ENCODE measurements around the gene CANT1.

CANT1 gene

GRCh38 chr17:79006046-79006445 lies 3.5 kb downstream of the CANT1 start:
- Histone ChIP-seq H3K9me3 (ENCODE audit: control insufficient read depth, low read length) (no peaks in the 10 kb centered on the region), H3K36me3 (ENCODE audit: control insufficient read depth, insufficient read depth, low read length) (peaks cover 21% of the 10 kb centered on the region), H3K4me3 (ENCODE audit: extremely low read depth, insufficient read depth, low read length, poor library complexity, severe bottlenecking) (no peak overlapping the region), H3K27ac (ENCODE audit: low read depth, low read length, severe bottlenecking) (no peak overlapping the region), H3K4me1 (ENCODE audit: control insufficient read depth, insufficient read depth, low read length, poor library complexity, severe bottlenecking) (no peaks in the 10 kb centered on the region)
- WGBS, 2 experiments (ENCODE audit: insufficient coverage in 2 of 2), result 87 to 91% methylated on average over 7 to 8 of the region's 8 CpGs

DNA sequence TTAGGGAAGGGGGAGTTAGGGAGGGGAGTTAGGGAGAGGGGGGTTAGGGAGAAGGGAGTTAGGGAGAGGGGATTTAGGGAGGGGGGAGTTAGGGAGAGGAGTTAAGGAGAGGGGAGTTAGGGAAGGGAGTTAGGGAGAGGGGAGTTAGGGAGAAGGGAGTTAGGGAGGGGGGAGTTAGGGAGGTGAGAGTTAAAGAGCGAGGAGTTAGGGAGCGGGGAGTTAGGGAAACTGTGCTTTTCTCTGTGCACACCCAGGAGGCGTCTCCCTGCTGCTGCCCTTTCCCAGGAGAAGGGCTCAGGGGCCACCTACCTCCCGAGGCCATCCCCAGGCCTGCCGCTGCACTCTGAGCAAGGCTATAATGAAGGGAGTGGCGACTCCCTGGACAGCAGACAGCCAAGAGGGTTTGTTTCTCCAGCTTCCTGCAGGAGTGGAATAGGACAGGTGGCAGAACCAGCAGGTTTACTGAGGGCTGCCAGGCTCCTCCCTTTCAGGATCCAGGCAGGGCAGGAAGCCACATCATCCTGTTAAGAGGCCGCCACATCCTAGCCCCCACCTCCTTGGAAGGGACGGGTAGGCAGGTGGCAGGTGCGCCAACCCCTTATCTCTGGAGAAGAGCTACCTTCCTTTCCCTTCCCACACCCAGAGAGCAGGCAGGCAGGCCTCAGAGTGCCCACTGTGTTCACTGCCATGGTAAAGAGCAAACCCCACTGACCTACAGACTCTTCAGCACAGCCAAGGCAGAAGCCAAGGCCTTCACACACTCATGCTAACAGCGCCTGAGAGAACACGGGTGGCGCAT lies 4.3 kb downstream of the CANT1 start:
- Histone ChIP-seq H3K36me3 (ENCODE audit: control insufficient read depth, insufficient read depth, low read length) (peaks cover 25% of the 10 kb centered on the region), H3K27ac (ENCODE audit: low read depth, low read length, severe bottlenecking) (no peak overlapping the region), H3K9me3 (ENCODE audit: control insufficient read depth, low read length) (no peaks in the 10 kb centered on the region), H3K4me1 (ENCODE audit: control insufficient read depth, insufficient read depth, low read length, poor library complexity, severe bottlenecking) (no peaks in the 10 kb centered on the region), H3K4me3 (ENCODE audit: extremely low read depth, insufficient read depth, low read length, poor library complexity, severe bottlenecking) (no peak overlapping the region)
- 94 to 99% methylated on average over 8 to 9 of the region's 12 CpGs for WGBS, 2 experiments (ENCODE audit: insufficient coverage in 2 of 2)

DNA sequence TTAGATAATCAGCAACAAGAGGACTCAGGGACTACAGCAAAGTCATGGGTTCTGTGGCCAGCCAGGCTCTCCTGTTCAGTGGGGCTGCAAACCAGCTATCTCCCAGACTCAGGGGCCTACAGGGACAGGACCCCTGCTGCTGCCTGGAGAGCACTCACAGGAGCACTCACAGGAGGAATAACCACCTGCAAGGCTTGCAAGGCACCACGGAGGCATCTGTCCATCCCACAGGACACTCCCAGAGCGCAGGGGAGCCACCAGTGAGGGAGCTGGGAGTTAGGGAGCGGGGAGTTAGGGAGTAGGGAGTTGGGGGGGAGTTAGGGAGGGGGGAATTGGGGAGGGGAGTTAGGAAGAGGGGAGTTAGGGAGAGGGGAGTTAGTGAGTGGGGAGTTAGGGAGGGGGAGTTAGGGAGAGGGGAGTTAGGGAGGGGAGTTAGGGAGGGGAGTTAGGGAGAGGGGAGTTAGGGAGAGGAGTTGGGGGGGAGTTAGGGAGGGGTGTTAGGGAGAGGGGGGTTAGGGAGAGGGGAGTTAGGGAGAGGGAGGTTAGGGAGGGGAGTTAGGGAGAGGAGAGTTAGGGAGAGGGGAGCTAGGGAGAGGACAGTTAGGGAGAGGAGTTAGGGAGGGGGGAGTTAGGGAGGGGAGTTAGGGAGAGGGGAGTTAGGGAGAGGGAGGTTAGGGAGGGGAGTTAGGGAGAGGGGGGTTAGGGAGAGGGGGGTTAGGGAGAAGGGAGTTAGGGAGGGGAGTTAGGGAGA lies 5.7 kb downstream of the CANT1 start:
- no peak overlapping the region for H3K27ac ChIP-seq (ENCODE audit: low read depth, low read length, severe bottlenecking)
- peaks cover 30% of the 10 kb centered on the region for H3K36me3 ChIP-seq (ENCODE audit: control insufficient read depth, insufficient read depth, low read length)
- no peaks in the 10 kb centered on the region for H3K9me3 ChIP-seq (ENCODE audit: control insufficient read depth, low read length)
- no peaks in the 10 kb centered on the region for H3K4me1 ChIP-seq (ENCODE audit: control insufficient read depth, insufficient read depth, low read length, poor library complexity, severe bottlenecking)
- WGBS, 2 experiments (ENCODE audit: insufficient coverage in 2 of 2), result 14 to 65% methylated on average over 1 to 3 of the region's 3 CpGs
- H3K4me3 ChIP-seq (ENCODE audit: extremely low read depth, insufficient read depth, low read length, poor library complexity, severe bottlenecking), result no peak overlapping the region

DNA sequence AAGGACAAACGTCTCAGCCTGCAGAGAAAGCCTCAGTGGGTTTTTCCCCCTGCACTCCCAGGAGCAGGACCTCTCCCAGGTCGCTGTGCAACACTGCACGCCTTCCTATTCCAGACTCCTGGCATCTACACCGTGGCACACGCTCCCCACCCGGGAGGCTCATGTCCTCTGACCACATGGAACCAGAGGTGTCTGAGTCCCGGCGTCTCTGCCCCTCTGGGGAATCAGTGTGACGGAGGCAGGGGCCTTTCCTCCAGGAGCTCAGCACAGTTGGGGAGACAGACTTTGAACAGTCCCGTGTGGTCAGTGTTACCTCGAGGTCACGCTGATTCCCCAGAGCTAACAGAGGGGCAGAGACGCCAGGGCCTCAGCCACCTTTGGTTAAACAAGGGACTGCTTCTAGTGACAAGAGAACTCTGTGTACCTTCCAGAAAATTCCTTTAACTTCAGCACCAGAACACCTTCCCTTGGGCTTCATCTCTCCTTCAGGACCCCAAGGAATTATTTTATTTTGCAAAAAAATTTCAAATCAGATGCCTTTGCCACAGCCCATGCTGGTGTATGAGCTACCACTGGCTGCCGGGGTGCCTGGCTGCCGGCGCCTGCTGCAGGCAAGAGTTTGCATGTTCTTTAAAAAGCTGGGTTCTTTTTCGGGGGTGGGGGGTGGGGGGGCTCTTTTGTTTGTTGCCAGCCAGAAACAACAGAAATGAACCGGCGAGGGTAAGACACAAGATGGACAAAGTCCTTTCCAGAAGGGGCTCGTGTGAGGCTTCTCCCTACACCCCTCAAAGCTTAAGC lies 6.6 kb downstream of the CANT1 start:
- Histone ChIP-seq H3K27ac (ENCODE audit: low read depth, low read length, severe bottlenecking) (no peak overlapping the region), H3K4me3 (ENCODE audit: extremely low read depth, insufficient read depth, low read length, poor library complexity, severe bottlenecking) (no peak overlapping the region), H3K4me1 (ENCODE audit: control insufficient read depth, insufficient read depth, low read length, poor library complexity, severe bottlenecking) (no peaks in the 10 kb centered on the region), H3K36me3 (ENCODE audit: control insufficient read depth, insufficient read depth, low read length) (peaks cover 35% of the 10 kb centered on the region), H3K9me3 (ENCODE audit: control insufficient read depth, low read length) (no peaks in the 10 kb centered on the region)
- 82 to 85% methylated on average over 16 to 19 of the region's 20 CpGs for WGBS, 2 experiments (ENCODE audit: insufficient coverage in 2 of 2)

DNA sequence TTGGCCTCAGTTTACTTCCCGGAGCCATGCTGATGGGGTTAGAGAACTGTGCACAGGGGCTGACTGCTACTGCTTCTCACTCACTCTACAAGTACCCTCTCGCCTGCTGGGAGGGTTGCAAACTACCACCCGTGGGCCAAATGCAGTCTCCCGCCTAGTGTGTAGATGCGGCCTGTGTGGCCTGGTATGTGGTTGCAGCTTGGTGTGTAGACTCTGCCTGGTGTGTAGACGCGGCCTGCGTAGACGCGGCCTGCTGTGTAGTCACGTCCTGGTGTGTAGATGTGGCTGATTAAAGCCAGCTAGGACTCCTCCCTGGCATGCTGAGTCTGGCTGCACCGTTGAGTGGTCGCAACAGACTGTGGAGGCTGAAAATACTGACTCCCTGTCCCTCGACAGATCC lies 7.3 kb downstream of the CANT1 start:
- WGBS, 2 experiments (ENCODE audit: insufficient coverage in 2 of 2), result 81 to 93% methylated on average over 8 to 13 of the region's 14 CpGs
- Histone ChIP-seq H3K36me3 (ENCODE audit: control insufficient read depth, insufficient read depth, low read length) (peaks cover 35% of the 10 kb centered on the region), H3K4me1 (ENCODE audit: control insufficient read depth, insufficient read depth, low read length, poor library complexity, severe bottlenecking) (no peaks in the 10 kb centered on the region), H3K27ac (ENCODE audit: low read depth, low read length, severe bottlenecking) (no peak overlapping the region), H3K9me3 (ENCODE audit: control insufficient read depth, low read length) (no peaks in the 10 kb centered on the region), H3K4me3 (ENCODE audit: extremely low read depth, insufficient read depth, low read length, poor library complexity, severe bottlenecking) (no peak overlapping the region)

DNA sequence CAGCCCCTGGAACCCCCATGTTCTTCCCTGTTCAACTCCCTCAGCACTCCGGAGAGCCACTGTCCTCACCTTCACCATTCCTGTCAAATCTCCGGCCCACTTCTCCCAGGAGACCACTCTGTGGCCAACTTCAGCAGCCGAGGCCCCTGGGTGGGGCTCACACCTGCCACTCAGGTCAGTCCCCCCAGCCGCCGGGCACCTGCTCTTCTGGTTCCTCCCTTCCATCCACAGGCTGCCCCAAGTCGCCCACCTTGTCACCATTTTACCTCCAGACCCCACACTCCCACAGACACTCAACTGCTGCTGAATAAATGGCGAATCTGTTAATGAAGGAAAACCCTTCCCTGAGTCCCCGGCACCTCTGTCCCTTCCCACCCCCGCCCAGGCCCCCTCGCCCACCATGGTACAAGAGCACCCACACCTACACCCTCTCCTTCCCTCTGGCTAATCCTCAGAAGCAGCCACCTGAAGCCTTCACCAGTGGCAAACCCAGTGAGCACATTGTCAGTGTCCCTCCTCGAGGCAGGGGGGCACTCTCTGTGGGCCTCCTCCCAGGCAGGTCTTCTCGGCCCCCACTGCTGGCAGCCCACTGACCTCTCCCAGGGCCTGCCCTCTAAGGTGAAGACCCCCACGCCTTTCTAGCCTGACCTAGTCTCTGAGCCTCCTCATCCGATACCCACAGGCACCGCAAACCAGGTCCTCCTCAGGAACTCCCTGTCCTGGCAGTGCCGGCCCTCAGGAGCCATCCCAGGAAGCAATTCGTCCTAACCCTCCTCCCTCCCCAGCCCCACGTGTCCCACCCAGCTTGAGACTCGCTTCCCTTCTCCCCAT lies 8.2 kb downstream of the CANT1 start:
- H3K36me3 ChIP-seq (ENCODE audit: control insufficient read depth, insufficient read depth, low read length), result peaks cover 36% of the 10 kb centered on the region
- H3K4me3 ChIP-seq (ENCODE audit: extremely low read depth, insufficient read depth, low read length, poor library complexity, severe bottlenecking), result no peak overlapping the region
- WGBS, 2 experiments (ENCODE audit: insufficient coverage in 2 of 2), result 84 to 89% methylated on average over 11 to 17 of the region's 19 CpGs
- H3K4me1 ChIP-seq (ENCODE audit: control insufficient read depth, insufficient read depth, low read length, poor library complexity, severe bottlenecking), result no peaks in the 10 kb centered on the region
- no peak overlapping the region for H3K27ac ChIP-seq (ENCODE audit: low read depth, low read length, severe bottlenecking)
- no peaks in the 10 kb centered on the region for H3K9me3 ChIP-seq (ENCODE audit: control insufficient read depth, low read length)

DNA sequence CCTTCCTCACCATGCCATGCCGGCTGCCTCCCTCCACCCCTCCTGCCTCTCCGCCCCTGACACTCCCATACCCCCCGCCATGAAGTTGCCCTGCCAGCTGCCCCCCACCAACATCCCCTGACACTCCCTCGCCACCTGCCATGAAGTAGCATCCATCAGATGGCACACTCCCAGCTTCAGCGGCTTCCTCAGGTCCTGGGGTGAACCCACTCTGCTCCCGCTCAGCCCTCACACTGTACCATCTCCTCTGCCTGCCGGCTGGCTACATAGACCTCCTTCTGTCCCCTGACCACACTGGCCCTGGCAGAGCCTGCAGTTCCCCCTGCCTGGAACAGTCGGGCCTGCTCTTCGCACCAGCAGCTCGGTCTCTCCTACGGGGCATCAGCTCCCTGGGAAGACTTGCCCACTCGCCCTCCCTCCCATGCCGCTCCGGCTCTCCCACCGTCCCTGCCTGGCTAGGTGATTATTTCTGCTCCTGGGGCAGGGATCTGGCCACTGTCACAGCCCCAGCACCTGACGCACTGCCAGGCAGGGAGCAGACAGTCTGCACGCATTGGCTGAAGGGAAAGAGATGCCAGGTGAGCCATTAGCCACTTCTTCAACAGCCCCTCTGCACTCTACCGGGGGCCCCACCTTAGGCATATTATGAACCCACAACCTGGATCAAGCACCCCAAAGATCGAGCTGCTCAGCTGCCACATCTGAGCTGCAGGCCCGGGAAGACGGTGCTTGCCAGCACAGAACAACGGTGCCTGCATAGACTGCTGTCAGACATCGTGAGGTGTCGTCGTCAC lies 9.0 kb downstream of the CANT1 start:
- Histone ChIP-seq H3K27ac (ENCODE audit: low read depth, low read length, severe bottlenecking) (no peak overlapping the region), H3K4me3 (ENCODE audit: extremely low read depth, insufficient read depth, low read length, poor library complexity, severe bottlenecking) (no peak overlapping the region), H3K36me3 (ENCODE audit: control insufficient read depth, insufficient read depth, low read length) (peaks cover 44% of the 10 kb centered on the region), H3K9me3 (ENCODE audit: control insufficient read depth, low read length) (no peaks in the 10 kb centered on the region), H3K4me1 (ENCODE audit: control insufficient read depth, insufficient read depth, low read length, poor library complexity, severe bottlenecking) (no peaks in the 10 kb centered on the region)
- 93 to 97% methylated on average over 18 to 24 of the region's 25 CpGs for WGBS, 2 experiments (ENCODE audit: insufficient coverage in 2 of 2)

DNA sequence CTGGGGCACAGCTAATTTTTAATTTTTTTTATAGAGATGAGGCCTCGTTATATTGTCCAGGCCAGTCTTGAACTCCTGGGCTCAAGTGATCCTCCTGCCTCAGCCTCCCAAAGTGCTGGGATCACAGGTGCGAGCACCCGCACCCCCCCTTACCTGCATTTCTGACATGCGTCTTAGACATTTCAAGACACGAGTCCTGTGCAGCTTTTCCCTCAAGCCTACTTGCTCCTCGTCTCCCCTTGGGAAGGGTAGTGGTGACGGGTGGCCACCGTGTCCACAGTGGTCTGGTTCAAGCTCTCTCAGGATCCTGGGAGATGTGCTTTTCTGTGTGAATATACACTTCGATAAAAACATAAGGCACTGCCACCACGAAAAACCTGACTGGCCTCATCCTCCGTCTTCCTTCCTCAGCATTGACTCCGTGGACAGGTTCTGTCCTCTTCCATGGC lies 9.6 kb downstream of the CANT1 start:
- 92 to 98% methylated on average over 5 to 12 of the region's 12 CpGs for WGBS, 2 experiments (ENCODE audit: insufficient coverage in 2 of 2)
- no peaks in the 10 kb centered on the region for H3K9me3 ChIP-seq (ENCODE audit: control insufficient read depth, low read length)

GRCh38 chr17:78999056-78999768 lies 10.4 kb downstream of the CANT1 start:
- Histone ChIP-seq H3K4me3 (ENCODE audit: extremely low read depth, insufficient read depth, low read length, poor library complexity, severe bottlenecking) (no peak overlapping the region), H3K36me3 (ENCODE audit: control insufficient read depth, insufficient read depth, low read length) (peaks cover 56% of the 10 kb centered on the region), H3K9me3 (ENCODE audit: control insufficient read depth, low read length) (no peaks in the 10 kb centered on the region), H3K4me1 (ENCODE audit: control insufficient read depth, insufficient read depth, low read length, poor library complexity, severe bottlenecking) (no peaks in the 10 kb centered on the region), H3K27ac (ENCODE audit: low read depth, low read length, severe bottlenecking) (no peak overlapping the region)
- WGBS, 2 experiments (ENCODE audit: insufficient coverage in 2 of 2), result 92 to 99% methylated on average over 13 of the region's 17 CpGs

More for the DNA sequence above, 9.6 kb downstream of the CANT1 start:
- Histone ChIP-seq H3K4me3 (ENCODE audit: extremely low read depth, insufficient read depth, low read length, poor library complexity, severe bottlenecking) (no peak overlapping the region), H3K27ac (ENCODE audit: low read depth, low read length, severe bottlenecking) (no peak overlapping the region), H3K36me3 (ENCODE audit: control insufficient read depth, insufficient read depth, low read length) (peaks cover 50% of the 10 kb centered on the region), H3K4me1 (ENCODE audit: control insufficient read depth, insufficient read depth, low read length, poor library complexity, severe bottlenecking) (no peaks in the 10 kb centered on the region)

All from mesodermal cell (in vitro differentiated cells).